Heart right ventricle (tissue), 16 donors: ENCODE data around the gene ACBD7. TPM values are rescaled to one million over a fixed set of nuclear protein-coding genes. Genes with fewer than 3 reads are reported as not detected.

Experiments
- ATAC-seq, 8 donors: fragments of 200-7000 bp; cut with Tn5 transposase; one replicate each; pipeline ENCODE4 v1.9.1; 2020; ENCODE audit warnings: mild to moderate bottlenecking in 8 of 8, moderate library complexity in 8 of 8, moderate number of reproducible peaks in 1 of 8
- DNase-seq, 2 donors: peaks; one replicate each; pipeline ENCODE4 v3.0.0-alpha.2; 2020
- H3K27ac ChIP-seq, 10 donors: fragments of 200-600 bp; sonication (generic) in 2 of 10; one replicate each; pipeline versions ENCODE4 v1.5.0 to v1.8.0; 2020 to 2022; ENCODE audit warnings: mild to moderate bottlenecking in 3 of 10
- H3K27me3 ChIP-seq, 7 donors: fragments of 200-600 bp; one replicate each; pipeline ENCODE4 v1.8.0; 2021 to 2022; ENCODE audit warnings: mild to moderate bottlenecking in 2 of 7
- H3K36me3 ChIP-seq, 9 donors: fragments of 200-600 bp; sonication (generic) in 1 of 9; one replicate each; pipeline versions ENCODE4 v1.5.0 to v1.8.0; 2020 to 2022; ENCODE audit warnings: mild to moderate bottlenecking in 2 of 9
- H3K4me1 ChIP-seq, 9 donors: fragments of 200-600 bp; sonication (generic) in 1 of 9; one replicate each; pipeline versions ENCODE4 v1.5.0 to v1.8.0; 2020 to 2022; ENCODE audit warnings: mild to moderate bottlenecking in 4 of 9
- H3K4me3 ChIP-seq, 10 donors: fragments of 200-600 bp; sonication (generic) in 2 of 10; one replicate each; pipeline versions ENCODE4 v1.5.0 to v1.8.0; 2020 to 2022; ENCODE audit warnings: mild to moderate bottlenecking in 7 of 10, moderate library complexity in 2 of 10
- H3K9me3 ChIP-seq, 11 donors: fragments of 200-600 bp in 10 of 11; sonication (generic) in 2 of 11; one replicate each; pipeline versions ENCODE4 v1.5.0 to v1.8.0; 2013 to 2022; ENCODE audit warnings: mild to moderate bottlenecking in 2 of 11, control low read depth in 1 of 11, moderate library complexity in 1 of 11
- CTCF ChIP-seq, 9 donors: fragments of 200-600 bp; sonication (generic) in 2 of 9; IDR thresholded peaks; one replicate each; pipeline versions ENCODE4 v1.5.0 to v1.8.0; 2021 to 2022; ENCODE audit warnings: antibody characterized with exemption in 9 of 9, mild to moderate bottlenecking in 5 of 9, moderate library complexity in 1 of 9
- WGBS, 2 donors: extraction: QIAGEN DNeasy Blood & Tissue Kit; methylation state at CpG; one replicate each; pipeline ENCODE4 v1.1.7; 2013; ENCODE audit warnings: inconsistent platforms in 1 of 2; 5-methylcytosine and 5-hydroxymethylcytosine counted together
- intact Hi-C, 10 donors: fragments of 100-400 bp; cut with DNase I; formaldehyde crosslinking; loops; one replicate each; pipeline versions ENCODE4 v1.11.1 to v1.14.2; 2022
- polyA plus RNA-seq, 2 donors: library from polyadenylated mRNA; stranded (reverse); fragments of 200-250 nt; gene quantifications; one replicate each; pipeline ENCODE4 v1.2.3, GENCODE V29; 2013
- total RNA-seq, 10 donors: library from RNA; stranded (reverse); fragmentation: NEBNext Ultra II Directional in 3 of 10; extraction: Animal tissue kit (Norgen Biotek cat#: 25700) in 3 of 10; gene quantifications; one replicate each; pipeline versions ENCODE4 v1.2.1 to v1.2.4, GENCODE V29; 2021 to 2023
- donor health status: Arrhythmogenic right ventricular cardiomyopathy.
- donor health status: ischemic (EF 13 %, LVEDD 7.1; RV severe dilation, severe dysfunction).
- donor health status: healthy with polysubstance abuse.
- donor health status: DM: no; HTN: yes; CAD: no.
- donor health status: DM: no; HTN: no; CAD: no.
- donor health status: ischemic (EF 25% LVEDD 6.9; RV normal size, moderate dysfunction).
- donor health status: ischemic (EF 25% LVEDD 5.7; RV mildly dilated, moderate dysfunction).
- donor health status: healthy.
- donor health status: DM: yes; HTN: yes; CAD: no.
- donor health status: Ischemic cardiomyopathy.
- donor health status: ischemic (EF 35%, LVEDD 5.7; RV mildly dilated, moderate dysfunction).
- donor health status: nonischemic (EF 11% LVEDD 7.7; RV severe dilation, severe dysfunction).
- donor health status: DM: yes; HTN: yes; CAD: no.
- donor health status: PGD.
- donor health status: ischemic (EF 29% LVEDD 5.4; RV normal size, mild dysfunction).
- donor health status: nonischemic (EF 23%, LVEDD 6.1; RV moderate dilation, normal function).

The ACBD7 gene
- total and polyA plus RNA-seq, 12 donors: 0.03 to 0.23 TPM; not detected in 10

- TF ChIP-seq CTCF (IDR thresholded peaks at IDR 0.05): no peak
- H3K36me3 ChIP-seq: no peaks in the 10 kb centered on the region
- no peak overlapping the region for H3K4me3 ChIP-seq
- no peak for DNase-seq
- 57 to 61% methylated on average over 1 of the region's 1 CpG for WGBS, 2 donors
- ATAC-seq: no peak
- no peaks in the 10 kb centered on the region for H3K4me1 ChIP-seq
- no peak overlapping the region for H3K27ac ChIP-seq
- intact Hi-C loops: no loop called here
- H3K27me3 ChIP-seq: peaks cover 0 to 7% (median 0%) of the 10 kb centered on the region in 7 donors
- peaks cover 0 to 29% (median 9%) of the 10 kb centered on the region in 11 donors for H3K9me3 ChIP-seq
Measured at GRCh38 chr10:15058689-15059088, 29.9 kb downstream of the ACBD7 start.

- Histone ChIP-seq H3K4me1 (no peaks in the 10 kb centered on the region), H3K36me3 (no peaks in the 10 kb centered on the region), H3K4me3 (no peak overlapping the region), H3K9me3 (peaks cover 0 to 7% (median 0%) of the 10 kb centered on the region in 11 donors), H3K27me3 (no peaks in the 10 kb centered on the region), H3K27ac (no peak overlapping the region)
- intact Hi-C loops: no loop called here
- ATAC-seq (no peak), DNase-seq (no peak)
- no peak for TF ChIP-seq CTCF (IDR thresholded peaks at IDR 0.05)
- WGBS, 2 donors: 77 to 84% methylated on average over 3 of the region's 3 CpGs
Measured at GRCh38 chr10:15053061-15053460, 35.5 kb downstream of the ACBD7 start.

DNA sequence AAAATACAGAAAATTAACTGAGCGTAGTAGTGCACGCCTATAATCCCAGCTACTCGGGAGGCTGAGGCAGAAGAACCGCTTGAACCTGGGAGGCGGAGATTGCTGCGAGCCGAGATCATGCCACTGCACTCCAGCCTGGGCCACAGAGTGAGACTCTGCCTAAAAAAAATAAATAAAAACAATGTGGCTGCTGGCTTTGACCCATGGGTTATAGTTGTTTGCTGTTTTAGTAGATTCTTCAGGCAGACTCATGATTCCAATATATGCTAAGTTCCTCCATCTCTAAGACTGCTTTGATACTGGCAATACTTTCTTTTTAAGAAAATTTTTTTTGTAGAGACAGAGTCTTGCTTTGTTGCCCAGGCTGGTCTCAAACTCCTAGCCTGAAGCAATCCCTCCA lies 36.5 kb downstream of the ACBD7 start:
- no peak for ATAC-seq
- no peak for TF ChIP-seq CTCF (IDR thresholded peaks at IDR 0.05)
- intact Hi-C loops: no loop called here
- DNase-seq: no peak
- Histone ChIP-seq H3K27ac (no peak overlapping the region), H3K9me3 (peaks cover 0 to 7% (median 0%) of the 10 kb centered on the region in 11 donors), H3K4me3 (no peak overlapping the region), H3K27me3 (peaks cover 0 to 3% (median 0%) of the 10 kb centered on the region in 7 donors), H3K4me1 (no peaks in the 10 kb centered on the region), H3K36me3 (no peaks in the 10 kb centered on the region)
- WGBS, 2 donors: 87% methylated on average over 7 of the region's 7 CpGs

GRCh38 chr10:15049533-15049932 lies 39.0 kb downstream of the ACBD7 start:
- Histone ChIP-seq H3K27ac (no peak overlapping the region), H3K9me3 (peaks cover 0 to 2% (median 0%) of the 10 kb centered on the region in 11 donors), H3K4me1 (no peaks in the 10 kb centered on the region), H3K4me3 (no peak overlapping the region), H3K27me3 (peaks cover 0 to 5% (median 0%) of the 10 kb centered on the region in 7 donors), H3K36me3 (no peaks in the 10 kb centered on the region)
- DNase-seq: no peak
- ATAC-seq: no peak
- intact Hi-C loops: no loop called here
- no peak for TF ChIP-seq CTCF (IDR thresholded peaks at IDR 0.05)
